ENCODE data around the gene SMIM23.

GRCh38 chr5:171747061-171747859, 38.4 kb upstream of the SMIM23 start:
- TF ChIP-seq POLR2AphosphoS5 (IDR thresholded peaks at IDR 0.05) (no peak), POLR2A (IDR thresholded peaks at IDR 0.05; ENCODE audit: low read depth) (no peak), EP300 (IDR thresholded peaks at IDR 0.05) (no peak)
- TF ChIP-seq, protein P1, sequence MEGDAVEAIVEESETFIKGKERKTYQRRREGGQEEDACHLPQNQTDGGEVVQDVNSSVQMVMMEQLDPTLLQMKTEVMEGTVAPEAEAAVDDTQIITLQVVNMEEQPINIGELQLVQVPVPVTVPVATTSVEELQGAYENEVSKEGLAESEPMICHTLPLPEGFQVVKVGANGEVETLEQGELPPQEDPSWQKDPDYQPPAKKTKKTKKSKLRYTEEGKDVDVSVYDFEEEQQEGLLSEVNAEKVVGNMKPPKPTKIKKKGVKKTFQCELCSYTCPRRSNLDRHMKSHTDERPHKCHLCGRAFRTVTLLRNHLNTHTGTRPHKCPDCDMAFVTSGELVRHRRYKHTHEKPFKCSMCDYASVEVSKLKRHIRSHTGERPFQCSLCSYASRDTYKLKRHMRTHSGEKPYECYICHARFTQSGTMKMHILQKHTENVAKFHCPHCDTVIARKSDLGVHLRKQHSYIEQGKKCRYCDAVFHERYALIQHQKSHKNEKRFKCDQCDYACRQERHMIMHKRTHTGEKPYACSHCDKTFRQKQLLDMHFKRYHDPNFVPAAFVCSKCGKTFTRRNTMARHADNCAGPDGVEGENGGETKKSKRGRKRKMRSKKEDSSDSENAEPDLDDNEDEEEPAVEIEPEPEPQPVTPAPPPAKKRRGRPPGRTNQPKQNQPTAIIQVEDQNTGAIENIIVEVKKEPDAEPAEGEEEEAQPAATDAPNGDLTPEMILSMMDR (IDR thresholded peaks at IDR 0.05), result no peak
